GM12865 (cell line): Measurements from ENCODE around the gene LRRC37A3.
A peak's percentile ranks its signal among the peaks of the same experiment; 100 is the strongest.
"Not testable (repeated sequence)": the region's sequence is repeated elsewhere in the genome, so short reads cannot be mapped to it uniquely, and the experiment has no call there.

Experiments used
- DNase-seq: peaks from one replicate; pipeline ENCODE4 v3.0.0; 2010; ENCODE audit warnings: low read depth
- H3K4me3 ChIP-seq: 2 replicates; pipeline ENCODE4 v1.5.1; 2011; ENCODE audit warnings: mild to moderate bottlenecking, low read depth, low read length, control low read depth
- CTCF ChIP-seq: IDR thresholded peaks from 2 replicates; pipeline ENCODE4 v1.5.1; 2011; ENCODE audit warnings: low read length, control low read depth, low read depth, inconsistent platforms; ENCODE audit not compliant: insufficient read depth; ENCODE audit errors: missing control alignments

LRRC37A3 gene

GRCh38 chr17:64847504-64848466 lies 71.5 kb downstream of the LRRC37A3 start:
- TF ChIP-seq CTCF, result peak; percentile 59
- peak; percentile 61 for DNase-seq
- not testable (repeated sequence) for H3K4me3 ChIP-seq

- DNase-seq, H3K4me3 ChIP-seq: not testable (repeated sequence)
Observed at GRCh38 chr17:64846892-64847291, 72.4 kb downstream of the LRRC37A3 start.

GRCh38 chr17:64843918-64844317 lies 75.4 kb downstream of the LRRC37A3 start:
- DNase-seq, H3K4me3 ChIP-seq: not testable (repeated sequence)

GRCh38 chr17:64842900-64843299 lies 76.4 kb downstream of the LRRC37A3 start:
- H3K4me3 ChIP-seq, result not testable (repeated sequence)

GRCh38 chr17:64840960-64841359 lies 78.3 kb downstream of the LRRC37A3 start:
- not testable (repeated sequence) for DNase-seq, H3K4me3 ChIP-seq

More at GRCh38 chr17:64842900-64843299, 76.4 kb downstream of the LRRC37A3 start:
- DNase-seq, result not testable (repeated sequence)

- not testable (repeated sequence) for H3K4me3 ChIP-seq, DNase-seq
Observed at GRCh38 chr17:64838513-64838912, 80.8 kb downstream of the LRRC37A3 start.

GRCh38 chr17:64837018-64837761 lies 82.1 kb downstream of the LRRC37A3 start:
- H3K4me3 ChIP-seq, result peak overlapping the region; percentile 68
- peak; percentile 90 for DNase-seq

- peak; percentile 33 for DNase-seq
- peak overlapping the region; percentile 68 for H3K4me3 ChIP-seq
Observed at GRCh38 chr17:64836623-64837017, 82.7 kb downstream of the LRRC37A3 start.

- not testable (repeated sequence) for H3K4me3 ChIP-seq, DNase-seq
Observed at GRCh38 chr17:64834060-64834459, 85.2 kb downstream of the LRRC37A3 start.

GRCh38 chr17:64830631-64831040 lies 88.6 kb downstream of the LRRC37A3 start:
- H3K4me3 ChIP-seq, DNase-seq: not testable (repeated sequence)

GRCh38 chr17:64829824-64830630 lies 89.3 kb downstream of the LRRC37A3 start:
- not testable (repeated sequence) for DNase-seq, H3K4me3 ChIP-seq

- not testable (repeated sequence) for H3K4me3 ChIP-seq
Observed at GRCh38 chr17:64829068-64829467, 90.2 kb downstream of the LRRC37A3 start.

GRCh38 chr17:64818904-64819303 lies 100.4 kb downstream of the LRRC37A3 start:
- not testable (repeated sequence) for DNase-seq, H3K4me3 ChIP-seq

More at GRCh38 chr17:64829068-64829467, 90.2 kb downstream of the LRRC37A3 start:
- DNase-seq, result not testable (repeated sequence)

GRCh38 chr17:64815833-64816198 lies 103.5 kb downstream of the LRRC37A3 start:
- H3K4me3 ChIP-seq, DNase-seq: not testable (repeated sequence)

- not testable (repeated sequence) for DNase-seq, H3K4me3 ChIP-seq
Observed at GRCh38 chr17:64814993-64815832, 104.1 kb downstream of the LRRC37A3 start.

- DNase-seq, result peak; percentile 64
- H3K4me3 ChIP-seq, result not testable (repeated sequence)
Observed at GRCh38 chr17:64808178-64808977, 110.9 kb downstream of the LRRC37A3 start.
